Keratinocyte (primary cell): ENCODE results near the gene PRKAR1B. TPM values are rescaled to one million over a fixed set of nuclear protein-coding genes. Genes with fewer than 3 reads are reported as not detected.

Experiments used
- DNase-seq: peaks from one replicate; pipeline ENCODE4 v3.0.0-alpha.2; 2011; ENCODE audit warnings: low read depth, missing footprints, low spot score
- FAIRE-seq: peaks from 2 replicates; lab custom pipeline; 2011; peaks lifted over from hg19 to GRCh38; lab: Jason Lieb, UNC
- H2AFZ ChIP-seq: 2 replicates; pipeline ENCODE4 v1.6.0; 2012; ENCODE audit warnings: low read length, control low read depth, inconsistent platforms; ENCODE audit not compliant: control insufficient read depth
- H3K27ac ChIP-seq: 2 replicates; pipeline ENCODE4 v1.5.1; 2011; ENCODE audit warnings: low read length; ENCODE audit not compliant: control insufficient read depth, insufficient read depth
- H3K27me3 ChIP-seq: 3 replicates; pipeline ENCODE4 v1.6.0; 2011; ENCODE audit warnings: low read length; ENCODE audit not compliant: control insufficient read depth, insufficient read depth; ENCODE audit errors: extremely low read depth
- H3K36me3 ChIP-seq, 2 experiments: 2 replicates in 1 of 2; 3 replicates in 1 of 2; pipeline ENCODE4 v1.5.1; 2011; ENCODE audit warnings: low read length in 2 of 2, mild to moderate bottlenecking in 1 of 2; ENCODE audit not compliant: control insufficient read depth in 2 of 2, insufficient read depth in 2 of 2; ENCODE audit errors: extremely low read depth in 1 of 2
- H3K4me1 ChIP-seq: 3 replicates; pipeline ENCODE4 v1.5.1; 2011; ENCODE audit warnings: low read length; ENCODE audit not compliant: control insufficient read depth, insufficient read depth; ENCODE audit errors: extremely low read depth
- H3K4me2 ChIP-seq: 3 replicates; pipeline ENCODE4 v1.6.0; 2011; ENCODE audit warnings: low read depth, low read length; ENCODE audit not compliant: control insufficient read depth, insufficient read depth; ENCODE audit errors: extremely low read depth
- H3K4me3 ChIP-seq, 3 experiments: fragments of 200-600 bp in 1 of 3; sonication (generic) in 1 of 3; 2 replicates in 2 of 3; 3 replicates in 1 of 3; pipeline ENCODE4 v1.5.1; 2011 to 2016; ENCODE audit warnings: low read length in 3 of 3, mild to moderate bottlenecking in 3 of 3, control low read depth in 2 of 3, inconsistent platforms in 1 of 3, low read depth in 1 of 3, mixed read lengths in 1 of 3, mixed run types in 1 of 3, moderate library complexity in 1 of 3; ENCODE audit not compliant: control insufficient read depth in 2 of 3, insufficient read depth in 2 of 3; ENCODE audit errors: extremely low read depth in 1 of 3
- H3K79me2 ChIP-seq: 2 replicates; pipeline ENCODE4 v1.6.0; 2012; ENCODE audit warnings: low read length; ENCODE audit not compliant: control insufficient read depth, insufficient read depth
- H3K9ac ChIP-seq: 3 replicates; pipeline ENCODE4 v1.6.0; 2011; ENCODE audit warnings: low read length; ENCODE audit not compliant: control insufficient read depth, insufficient read depth; ENCODE audit errors: extremely low read depth
- H3K9me1 ChIP-seq: 3 replicates; pipeline ENCODE4 v1.6.0; 2011; ENCODE audit warnings: low read length; ENCODE audit not compliant: control insufficient read depth, insufficient read depth; ENCODE audit errors: extremely low read depth
- H3K9me3 ChIP-seq: 2 replicates; pipeline ENCODE4 v1.5.1; 2012; ENCODE audit warnings: low read depth, low read length; ENCODE audit not compliant: control insufficient read depth
- H4K20me1 ChIP-seq: 3 replicates; pipeline ENCODE4 v1.6.0; 2011; ENCODE audit warnings: low read length; ENCODE audit not compliant: control insufficient read depth, insufficient read depth; ENCODE audit errors: extremely low read depth
- EZH2 ChIP-seq: IDR thresholded peaks from one replicate; pipeline ENCODE4 v1.6.1; 2012; ENCODE audit warnings: inconsistent platforms, mild to moderate bottlenecking, low read length, moderate library complexity
- dilution Hi-C: fragments of 300-500 bp; cut with MboI; formaldehyde crosslinking; loops from one replicate; pipeline ENCODE4 v1.7.0; 2020; ENCODE audit warnings: low sequenced_read_pairs; ENCODE audit not compliant: extremely low pct_ligation_motif_present
- polyA plus RNA-seq, 5 experiments: library from polyadenylated mRNA; depleted of rRNA in 3 of 5; stranded (reverse) in 3 of 5; stranded (forward) in 1 of 5; unstranded in 1 of 5; fragments of >200 nt; gene quantifications; 1 replicate in 1 of 5; 2 replicates in 3 of 5; 3 replicates in 1 of 5; pipeline versions ENCODE4 v1.2.1 to v1.2.3, GENCODE V29; 2011 to 2012; ENCODE audit warnings: missing spikeins in 2 of 5, low read depth in 1 of 5, low replicate concordance in 1 of 5
- TF ChIP-seq, protein P1 (sequence below), 3 experiments: IDR thresholded peaks in 1 of 3; conservative IDR thresholded peaks in 1 of 3; optimal IDR thresholded peaks in 1 of 3; 2 replicates in 2 of 3; 3 replicates in 1 of 3; pipeline versions ENCODE3 to v1.5.1; 2011; ENCODE audit warnings: low read length in 3 of 3, mild to moderate bottlenecking in 3 of 3, moderate library complexity in 2 of 3, control low read depth in 1 of 3, inconsistent platforms in 1 of 3; ENCODE audit not compliant: insufficient read depth in 2 of 3; ENCODE audit errors: extremely low read depth in 1 of 3

Gene PRKAR1B
- polyA plus RNA-seq, 1 donor (not counting 4 experiments of a cell fraction or from before 2014, with no cell fraction given) = 10.8 TPM

GRCh38 chr7:593324-594115 lies 133.6 kb downstream of the PRKAR1B start:
- Histone ChIP-seq H2AFZ (no peak overlapping the region), H3K36me3 (peaks cover 0 to 4% of the 10 kb centered on the region in 2 experiments), H4K20me1 (no peaks in the 10 kb centered on the region), H3K9me1 (no peaks in the 10 kb centered on the region), H3K27me3 (no peaks in the 10 kb centered on the region), H3K79me2 (no peaks in the 10 kb centered on the region), H3K4me1 (peaks cover 6% of the 10 kb centered on the region), H3K27ac (no peak overlapping the region), H3K4me3 (no peak overlapping the region), H3K9me3 (no peaks in the 10 kb centered on the region), H3K9ac (no peak overlapping the region), H3K4me2 (no peak overlapping the region)
- FAIRE-seq (no peak), DNase-seq (no peak)
- dilution Hi-C loops = no loop called here
- no peak for TF ChIP-seq EZH2
- TF ChIP-seq, protein P1, sequence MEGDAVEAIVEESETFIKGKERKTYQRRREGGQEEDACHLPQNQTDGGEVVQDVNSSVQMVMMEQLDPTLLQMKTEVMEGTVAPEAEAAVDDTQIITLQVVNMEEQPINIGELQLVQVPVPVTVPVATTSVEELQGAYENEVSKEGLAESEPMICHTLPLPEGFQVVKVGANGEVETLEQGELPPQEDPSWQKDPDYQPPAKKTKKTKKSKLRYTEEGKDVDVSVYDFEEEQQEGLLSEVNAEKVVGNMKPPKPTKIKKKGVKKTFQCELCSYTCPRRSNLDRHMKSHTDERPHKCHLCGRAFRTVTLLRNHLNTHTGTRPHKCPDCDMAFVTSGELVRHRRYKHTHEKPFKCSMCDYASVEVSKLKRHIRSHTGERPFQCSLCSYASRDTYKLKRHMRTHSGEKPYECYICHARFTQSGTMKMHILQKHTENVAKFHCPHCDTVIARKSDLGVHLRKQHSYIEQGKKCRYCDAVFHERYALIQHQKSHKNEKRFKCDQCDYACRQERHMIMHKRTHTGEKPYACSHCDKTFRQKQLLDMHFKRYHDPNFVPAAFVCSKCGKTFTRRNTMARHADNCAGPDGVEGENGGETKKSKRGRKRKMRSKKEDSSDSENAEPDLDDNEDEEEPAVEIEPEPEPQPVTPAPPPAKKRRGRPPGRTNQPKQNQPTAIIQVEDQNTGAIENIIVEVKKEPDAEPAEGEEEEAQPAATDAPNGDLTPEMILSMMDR (optimal IDR thresholded peaks at IDR 0.05 in 1 of 3, IDR thresholded peaks at IDR 0.05 in 1 of 3, conservative IDR thresholded peaks at IDR 0.05 in 1 of 3; ENCODE audit: extremely low read depth in 1 of 3, insufficient read depth in 2 of 3, low read length in 3 of 3) = no peak

DNA sequence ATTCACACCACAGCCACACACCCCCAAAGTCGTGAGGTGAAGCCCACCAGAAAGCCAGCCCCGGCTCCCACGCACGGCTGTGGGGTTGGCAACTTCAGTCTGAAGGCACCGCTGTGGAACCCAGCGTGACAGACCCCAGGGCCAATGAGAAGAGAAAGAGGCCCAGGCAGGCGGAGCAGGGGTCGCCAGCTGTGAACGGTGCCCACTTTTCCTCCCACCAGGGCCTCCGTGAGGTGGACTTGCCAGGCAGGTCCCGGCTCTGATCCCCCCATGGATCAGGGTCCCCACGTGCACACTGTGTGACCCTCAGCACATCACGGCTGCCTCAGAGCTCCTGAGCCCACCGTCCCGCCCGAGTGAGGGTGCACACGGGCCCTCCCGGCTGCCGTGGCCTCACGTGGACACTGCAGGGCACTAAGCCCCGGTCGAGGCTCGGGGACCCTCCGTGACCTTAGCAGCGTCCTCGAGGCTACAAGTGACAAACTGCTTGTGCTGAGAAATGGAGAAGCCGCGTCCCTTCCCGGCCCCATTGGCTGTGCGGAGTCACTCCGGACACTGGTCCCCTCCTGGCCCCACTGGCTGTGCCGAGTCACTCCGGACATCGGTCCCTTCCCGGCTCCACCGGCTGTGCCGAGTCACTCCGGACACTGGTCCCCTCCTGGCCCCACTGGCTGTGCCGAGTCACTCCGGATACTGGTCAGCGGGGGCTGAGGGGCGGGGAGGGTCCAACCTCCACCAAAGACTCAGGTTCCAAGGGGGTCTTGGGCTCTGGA lies 135.0 kb downstream of the PRKAR1B start:
- Histone ChIP-seq H3K27ac (no peak overlapping the region), H3K4me1 (peaks cover 6% of the 10 kb centered on the region), H3K4me3 (no peak overlapping the region), H3K4me2 (no peak overlapping the region), H3K9ac (no peak overlapping the region), H3K36me3 (peaks cover 0 to 4% of the 10 kb centered on the region in 2 experiments), H2AFZ (no peak overlapping the region), H3K9me3 (no peaks in the 10 kb centered on the region), H3K9me1 (no peaks in the 10 kb centered on the region), H4K20me1 (no peaks in the 10 kb centered on the region), H3K27me3 (no peaks in the 10 kb centered on the region), H3K79me2 (no peaks in the 10 kb centered on the region)
- no peak for DNase-seq
- dilution Hi-C loops = no loop called here
- no peak for FAIRE-seq
- TF ChIP-seq EZH2 = no peak
- TF ChIP-seq, protein P1 (optimal IDR thresholded peaks at IDR 0.05 in 1 of 3, IDR thresholded peaks at IDR 0.05 in 1 of 3, conservative IDR thresholded peaks at IDR 0.05 in 1 of 3; ENCODE audit: extremely low read depth in 1 of 3, insufficient read depth in 2 of 3, low read length in 3 of 3) = no peak
